HL-60/S4 treated with retinoic acid at 250 ng/mL for 4 days and 3 days (cell line): ENCODE results near the gene ZG16.
"Not testable (repeated sequence)": the region's sequence is repeated elsewhere in the genome, so short reads cannot be mapped to it uniquely, and the experiment has no call there.

Experiments
- in situ Hi-C: fragments of 300-500 bp; cut with MboI; formaldehyde crosslinking; loops from 2 replicates; pipeline ENCODE4 v1.7.0; 2022; ENCODE audit warnings: low sequenced_read_pairs

ZG16 gene

GRCh38 chr16:29747947-29748759 is 29.9 kb upstream of the ZG16 start:
- in situ Hi-C loops: no loop called here

- in situ Hi-C loops: not testable (repeated sequence)
Measured at GRCh38 chr16:29748760-29749149, 29.3 kb upstream of the ZG16 start.

GRCh38 chr16:29753516-29753915 is 24.5 kb upstream of the ZG16 start:
- in situ Hi-C loops: no loop called here

GRCh38 chr16:29756654-29757053 is 21.4 kb upstream of the ZG16 start:
- in situ Hi-C loops: no loop called here

- in situ Hi-C loops: not testable (repeated sequence)
Measured at GRCh38 chr16:29757086-29757485, 21.0 kb upstream of the ZG16 start.

- in situ Hi-C loops: no loop called here
Measured at GRCh38 chr16:29757950-29758466, 20.0 kb upstream of the ZG16 start.

- in situ Hi-C loops: no loop called here
Measured at GRCh38 chr16:29760567-29761279, 17.3 kb upstream of the ZG16 start.

GRCh38 chr16:29761280-29761651 is 16.8 kb upstream of the ZG16 start:
- in situ Hi-C loops: not testable (repeated sequence)

- in situ Hi-C loops: no loop called here
Measured at GRCh38 chr16:29761882-29762281, 16.2 kb upstream of the ZG16 start.

- in situ Hi-C loops: no loop called here
Measured at GRCh38 chr16:29763326-29763725, 14.7 kb upstream of the ZG16 start.

GRCh38 chr16:29765167-29766032 is 12.7 kb upstream of the ZG16 start:
- in situ Hi-C loops: no loop called here

GRCh38 chr16:29766571-29766970 is 11.5 kb upstream of the ZG16 start:
- in situ Hi-C loops: no loop called here

GRCh38 chr16:29767062-29767461 is 11.0 kb upstream of the ZG16 start:
- in situ Hi-C loops: no loop called here

- in situ Hi-C loops: no loop called here
Measured at GRCh38 chr16:29769507-29769906, 8.5 kb upstream of the ZG16 start.

GRCh38 chr16:29770250-29770929 is 7.7 kb upstream of the ZG16 start:
- in situ Hi-C loops: no loop called here

- in situ Hi-C loops: not testable (repeated sequence)
Measured at GRCh38 chr16:29772330-29772729, 5.7 kb upstream of the ZG16 start.

GRCh38 chr16:29774730-29775129 is 3.3 kb upstream of the ZG16 start:
- in situ Hi-C loops: no loop called here

GRCh38 chr16:29775742-29776408 is 2.2 kb upstream of the ZG16 start:
- in situ Hi-C loops: no loop called here

GRCh38 chr16:29779474-29779873 is 1.4 kb downstream of the ZG16 start:
- in situ Hi-C loops: no loop called here
